ENCODE measurements around the gene KCND3.
A peak's percentile ranks its signal among the peaks of the same experiment; 100 is the strongest.

The KCND3 gene

GRCh38 chr1:111878649-111879048 lies 110.8 kb downstream of the KCND3 start:
- DNase-seq, result peak; percentile 50

- DNase-seq, result peak; percentile 41
These were observed 111.4 kb downstream of the KCND3 start for GRCh38 chr1:111878091-111878490.

DNA sequence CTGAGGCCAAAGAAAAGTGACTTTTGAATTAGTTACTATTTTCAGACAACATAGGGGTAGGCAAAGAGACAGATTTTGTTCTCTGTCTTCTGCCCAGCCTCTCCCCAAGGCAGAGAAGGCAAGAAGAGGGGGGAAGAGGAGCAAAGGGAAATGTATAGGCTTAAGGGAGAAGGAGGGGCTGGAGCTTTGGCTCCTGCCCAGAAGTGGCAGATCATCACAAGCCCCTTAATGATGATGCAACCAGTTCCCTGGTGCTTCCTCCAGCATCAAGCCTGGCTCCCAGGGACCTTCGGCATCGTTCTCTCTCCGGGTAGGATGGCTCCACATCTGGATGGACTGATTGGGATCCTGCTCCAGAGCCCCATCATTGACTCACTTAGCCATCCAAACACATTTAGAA lies 112.8 kb downstream of the KCND3 start:
- DNase-seq, result peak; percentile 85

DNA sequence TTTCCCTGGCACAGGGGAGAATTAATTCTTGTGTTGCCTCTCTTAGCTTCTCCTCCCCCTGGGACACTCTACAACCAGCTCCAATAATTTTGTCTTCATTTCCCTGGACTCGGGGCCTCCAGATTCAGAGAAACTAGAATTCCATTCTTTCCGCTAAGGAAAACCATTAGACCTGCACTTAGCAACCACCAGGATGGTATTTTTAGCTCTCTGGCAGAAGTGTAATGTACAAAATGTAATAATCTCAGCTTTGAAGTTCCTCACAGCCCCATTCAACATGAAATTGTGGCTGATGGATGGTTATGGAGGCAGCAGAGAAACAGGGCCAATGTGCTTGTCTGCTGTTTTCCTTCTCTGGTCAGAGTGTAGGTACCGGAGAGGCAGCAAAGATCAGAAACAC lies 113.8 kb downstream of the KCND3 start:
- no peak for DNase-seq

GRCh38 chr1:111873460-111874030 lies 115.9 kb downstream of the KCND3 start:
- no peak for DNase-seq

DNA sequence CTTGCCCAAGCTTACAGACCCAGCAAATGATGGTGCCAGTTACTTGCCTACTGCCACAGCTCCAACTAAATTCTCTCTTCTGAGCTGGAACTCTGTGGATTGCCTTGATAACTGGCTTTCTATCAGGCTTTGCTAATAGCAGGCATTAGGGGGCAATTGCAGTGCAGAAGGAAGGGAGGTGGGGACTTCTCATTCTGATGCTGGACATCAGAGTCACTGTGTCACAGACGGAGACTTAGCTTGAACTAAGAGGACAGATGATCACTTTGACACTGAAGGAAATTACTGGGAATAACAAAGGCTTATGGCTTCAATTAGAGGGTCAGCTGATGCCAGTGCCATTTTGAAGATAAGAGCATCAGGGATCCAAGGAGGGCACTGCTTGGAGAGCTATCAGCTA lies 119.3 kb downstream of the KCND3 start:
- peak; percentile 21 for DNase-seq

DNA sequence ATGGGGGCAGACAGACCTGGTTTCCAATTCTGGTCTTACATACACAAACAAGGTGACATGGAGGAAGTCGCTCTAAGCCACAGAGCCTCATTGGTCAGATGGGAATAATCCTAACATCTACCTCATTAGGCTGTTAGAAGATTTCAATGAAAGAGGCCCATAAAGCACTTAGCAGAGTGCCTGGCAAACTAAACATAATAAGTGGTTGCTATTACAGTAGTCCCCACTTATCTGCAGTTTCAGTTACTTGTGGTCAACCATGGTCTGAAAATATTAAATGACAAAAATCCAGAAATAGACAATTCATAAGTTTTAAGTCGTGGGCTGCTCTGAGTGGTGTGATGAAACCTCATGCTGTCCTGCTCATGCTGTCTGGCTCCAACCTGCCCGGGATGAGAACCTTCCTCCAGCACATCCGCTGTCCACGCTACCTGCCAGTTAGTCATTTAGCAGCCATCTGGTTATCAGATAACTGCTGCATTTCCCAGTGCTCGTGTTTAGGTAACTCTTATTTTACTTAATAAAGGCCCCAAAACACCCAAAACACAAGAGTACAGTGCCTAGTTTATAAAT lies 121.5 kb downstream of the KCND3 start:
- no peak for DNase-seq

DNA sequence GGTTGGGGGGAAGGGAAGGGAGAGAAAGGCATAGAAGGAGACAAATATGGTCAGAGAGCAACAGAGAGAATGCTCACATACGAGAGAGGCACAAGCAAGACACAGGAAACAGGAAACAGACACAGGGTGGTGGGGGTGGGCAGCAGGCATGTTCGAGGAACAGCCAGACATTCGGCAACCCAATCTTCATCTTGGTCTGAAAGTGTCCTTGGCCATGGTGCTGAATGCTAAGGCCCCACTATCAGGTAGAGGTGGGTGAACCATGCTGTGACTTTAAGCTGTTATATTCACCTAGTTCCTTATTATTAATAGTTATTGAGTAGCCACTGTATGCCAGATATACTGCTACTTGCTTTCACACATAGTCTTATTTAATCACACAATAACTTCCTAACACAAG lies 124.6 kb downstream of the KCND3 start:
- no peak for DNase-seq

DNA sequence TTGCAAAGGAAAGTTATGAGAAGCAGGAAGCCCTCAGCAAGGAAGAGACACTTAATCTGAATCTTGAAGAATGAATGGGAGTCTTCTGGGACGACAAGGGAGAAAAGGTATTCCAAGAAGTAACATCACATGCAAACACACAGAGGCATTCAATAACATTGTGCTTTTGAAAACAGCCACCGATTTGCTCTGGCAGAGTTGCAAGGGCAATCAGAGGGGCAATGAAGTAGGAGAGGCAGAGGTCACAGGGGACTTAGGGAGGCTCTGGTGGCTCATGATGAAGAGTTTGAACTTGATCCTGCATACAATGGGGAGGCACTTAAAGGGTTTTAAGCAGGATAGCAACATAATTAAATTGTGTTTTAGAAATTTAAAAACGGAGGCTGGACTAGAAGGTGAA lies 126.1 kb downstream of the KCND3 start:
- no peak for DNase-seq

GRCh38 chr1:111862599-111862998 lies 126.9 kb downstream of the KCND3 start:
- DNase-seq, result no peak

DNA sequence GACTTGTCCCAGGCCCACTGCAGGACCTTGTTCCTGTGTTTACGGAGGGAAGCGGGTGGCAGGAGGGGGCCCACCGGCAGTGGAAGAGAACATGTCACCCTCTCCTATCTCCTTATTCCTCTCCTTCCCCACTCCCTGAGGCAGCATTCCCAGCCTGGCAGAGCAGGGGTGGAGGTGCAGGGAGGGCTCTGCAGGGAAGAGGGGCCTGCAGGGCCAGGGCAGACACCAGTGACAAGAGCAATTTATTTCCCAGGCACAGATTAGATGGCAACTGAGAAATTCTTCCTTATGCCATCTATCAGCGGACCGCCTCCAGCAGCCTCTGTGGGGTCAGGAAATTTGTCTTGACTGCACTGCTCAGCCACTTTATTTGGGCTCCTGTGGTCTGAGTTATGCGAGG lies 127.9 kb downstream of the KCND3 start:
- no peak for DNase-seq

DNA sequence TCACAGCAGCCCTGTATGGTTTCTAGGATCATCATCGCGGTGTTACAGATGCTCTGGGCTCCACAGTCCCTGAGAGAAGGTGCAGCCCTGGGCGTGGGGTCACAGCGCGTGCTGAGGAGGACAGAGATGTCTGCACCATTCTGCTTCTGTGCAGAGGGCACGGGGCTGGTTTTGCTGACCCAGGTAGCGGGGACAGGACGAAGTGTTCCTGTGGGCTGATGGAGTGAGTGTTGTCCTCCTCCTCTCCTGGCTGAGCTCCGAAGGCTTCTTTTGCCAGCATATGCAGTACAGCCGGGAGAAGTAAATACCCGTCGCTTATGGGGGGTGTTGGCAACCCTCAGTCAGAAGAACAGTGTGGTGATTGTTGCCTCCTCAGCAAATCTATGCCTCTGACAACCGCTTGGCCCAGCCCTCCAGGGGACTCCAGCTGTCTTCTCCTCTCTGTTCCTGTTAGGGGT lies 132.2 kb downstream of the KCND3 start:
- DNase-seq, result no peak

GRCh38 chr1:111856411-111857185 lies 132.9 kb downstream of the KCND3 start:
- DNase-seq, result no peak

DNA sequence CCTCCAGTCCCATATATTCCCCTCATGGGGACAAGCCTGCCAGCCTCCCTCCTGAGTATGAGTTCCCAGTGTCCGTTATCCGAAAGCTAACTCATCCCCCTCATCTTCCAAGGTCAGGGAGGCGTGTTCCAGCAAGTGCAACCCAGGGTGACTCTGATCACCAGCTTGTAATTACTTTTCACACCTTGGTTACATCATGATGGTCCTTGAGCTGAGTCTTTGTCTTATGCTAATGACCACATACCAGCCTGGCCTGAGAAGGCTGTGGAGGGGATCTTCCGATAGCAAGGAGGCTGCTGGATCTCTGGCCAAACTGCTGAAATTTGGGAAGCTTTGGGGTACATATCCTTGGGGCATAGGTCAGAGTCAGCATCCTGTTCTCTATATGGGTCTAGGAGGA lies 134.2 kb downstream of the KCND3 start:
- DNase-seq, result no peak

GRCh38 chr1:111852261-111852721 lies 137.2 kb downstream of the KCND3 start:
- peak; percentile 97 for DNase-seq

DNA sequence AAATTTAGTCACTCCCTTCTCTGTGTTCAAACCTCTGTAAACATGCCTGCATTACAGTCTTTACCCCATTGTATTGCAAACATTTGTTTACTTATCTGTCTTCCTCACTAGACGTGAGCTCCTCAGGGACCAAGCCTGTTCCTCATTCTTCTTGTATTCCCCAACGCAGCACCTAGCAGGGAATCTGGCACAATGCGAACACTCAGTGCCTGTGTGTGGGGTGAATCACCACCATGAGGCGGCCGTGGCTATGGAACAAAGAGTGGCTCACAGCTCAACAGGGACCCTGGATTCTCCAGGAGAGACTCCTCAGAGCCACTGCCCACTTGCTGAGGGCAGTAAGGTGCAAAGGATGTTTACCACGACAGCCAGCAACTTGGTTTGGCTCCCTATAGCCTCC lies 137.9 kb downstream of the KCND3 start:
- DNase-seq, result no peak

DNA sequence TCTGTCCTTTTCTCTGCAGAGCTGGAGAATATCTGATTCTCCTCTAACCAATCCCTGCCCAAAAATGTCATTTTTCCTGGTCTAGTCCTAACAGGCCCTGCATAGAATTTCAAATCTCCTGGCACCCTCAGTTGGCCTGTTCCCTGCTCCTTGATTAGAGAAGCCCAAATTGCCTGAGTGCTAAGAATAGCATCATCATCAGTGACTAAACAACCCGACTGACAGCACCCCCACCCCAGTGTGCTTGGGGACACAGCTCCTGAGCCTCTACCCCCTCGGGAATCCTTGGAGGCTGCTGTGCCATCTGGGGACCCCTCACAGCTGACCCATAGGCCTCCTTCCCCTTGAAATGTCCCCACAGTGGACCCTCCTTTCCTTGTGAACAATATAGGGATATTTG lies 139.4 kb downstream of the KCND3 start:
- DNase-seq, result no peak

DNA sequence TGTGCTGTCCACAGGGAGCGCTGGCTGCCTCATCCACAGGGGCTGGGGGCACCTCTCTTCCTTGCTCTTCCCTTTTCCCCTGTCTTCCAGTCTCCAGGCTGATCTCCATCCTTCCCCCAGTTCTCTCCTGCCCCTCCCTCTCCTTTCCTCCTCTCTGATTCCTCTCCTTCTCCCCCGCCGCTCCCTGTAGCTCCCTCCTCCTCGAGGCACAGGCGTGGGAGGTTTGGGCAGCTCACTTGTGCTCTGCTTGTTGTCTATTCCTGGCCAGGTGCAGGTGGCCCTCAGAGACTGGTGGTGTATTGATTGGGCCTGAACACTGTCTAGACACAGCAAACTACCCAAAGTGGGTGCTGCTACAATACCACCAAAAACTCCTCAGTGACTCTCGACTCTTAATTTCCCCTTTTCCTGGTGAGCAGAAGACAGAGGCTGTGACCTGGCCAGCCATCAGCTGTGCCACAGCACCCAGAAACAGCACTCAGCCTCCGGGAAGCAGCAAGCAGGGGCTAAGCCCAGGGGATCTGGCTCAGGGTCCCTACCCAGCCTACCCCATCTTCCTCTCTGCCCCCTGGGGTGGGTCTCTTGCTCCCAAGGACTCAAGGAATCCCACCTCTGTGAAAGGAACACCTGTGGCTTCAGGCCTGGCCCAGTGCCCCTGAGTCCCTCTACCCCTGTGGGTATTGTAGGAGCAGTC lies 140.5 kb downstream of the KCND3 start:
- no peak for DNase-seq

GRCh38 chr1:111847466-111847865 lies 142.0 kb downstream of the KCND3 start:
- peak; percentile 11 for DNase-seq

GRCh38 chr1:111846842-111847241 lies 142.6 kb downstream of the KCND3 start:
- no peak for DNase-seq

GRCh38 chr1:111843177-111843576 lies 146.3 kb downstream of the KCND3 start:
- DNase-seq, result no peak

GRCh38 chr1:111842411-111842810 lies 147.1 kb downstream of the KCND3 start:
- no peak for DNase-seq

GRCh38 chr1:111841746-111842145 lies 147.7 kb downstream of the KCND3 start:
- no peak for DNase-seq

DNA sequence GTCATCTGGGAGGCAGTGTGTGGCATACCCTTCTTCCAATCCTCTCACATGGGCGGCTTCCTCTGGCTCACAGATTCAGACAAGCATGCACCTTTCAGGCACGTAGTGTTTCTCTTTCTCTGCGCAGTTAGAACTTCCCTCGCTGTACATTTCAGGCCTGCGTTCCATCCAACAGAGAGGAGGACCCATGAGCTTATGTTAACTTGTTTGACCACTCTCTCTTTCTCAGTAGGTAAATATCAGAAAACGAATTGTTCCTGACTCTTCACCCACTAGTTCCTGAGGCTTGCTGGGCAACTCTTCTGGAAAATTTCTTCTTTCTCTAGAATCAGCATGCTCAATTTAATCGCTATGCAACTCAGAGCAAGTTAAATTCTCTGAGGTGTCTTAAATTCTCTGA lies 148.3 kb downstream of the KCND3 start:
- no peak for DNase-seq
